HL-60 (cell line): ENCODE results near the gene TRIM54.

ENCODE experiments used
- GABPA ChIP-seq: IDR thresholded peaks from 2 replicates; pipeline ENCODE4 v1.6.1; 2012; ENCODE audit warnings: low read depth
- POLR2AphosphoS5 ChIP-seq: IDR thresholded peaks from 2 replicates; pipeline ENCODE4 v1.6.1; 2012; ENCODE audit warnings: low read depth
- SPI1 ChIP-seq: IDR thresholded peaks from 2 replicates; pipeline ENCODE4 v1.6.1; 2012; ENCODE audit warnings: low read depth, mild to moderate bottlenecking, borderline replicate concordance
- TF ChIP-seq, protein P1 (sequence below): IDR thresholded peaks from one replicate; pipeline ENCODE4 v1.5.1; 2011; ENCODE audit warnings: low read length, control low read depth, inconsistent platforms; ENCODE audit not compliant: insufficient read depth

DNA sequence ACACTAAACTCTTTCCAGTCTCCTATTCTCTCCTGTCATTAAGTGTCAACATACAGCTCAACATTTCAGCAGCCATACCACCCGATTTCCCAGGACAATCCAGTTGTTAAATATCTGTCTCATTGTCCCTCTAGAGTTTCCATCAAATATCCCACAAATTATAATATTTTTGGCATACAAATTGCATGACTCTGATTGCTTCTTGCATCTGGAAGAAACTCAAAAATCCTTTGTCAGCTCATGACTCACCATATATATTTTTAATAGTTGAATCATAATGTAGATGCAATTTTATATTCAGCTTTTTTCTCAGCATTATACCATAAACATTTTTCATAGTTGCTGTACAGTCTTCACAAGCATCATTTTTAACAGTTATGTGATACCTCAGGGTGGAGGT, 26.6 kb upstream of the TRIM54 start:
- TF ChIP-seq, protein P1, sequence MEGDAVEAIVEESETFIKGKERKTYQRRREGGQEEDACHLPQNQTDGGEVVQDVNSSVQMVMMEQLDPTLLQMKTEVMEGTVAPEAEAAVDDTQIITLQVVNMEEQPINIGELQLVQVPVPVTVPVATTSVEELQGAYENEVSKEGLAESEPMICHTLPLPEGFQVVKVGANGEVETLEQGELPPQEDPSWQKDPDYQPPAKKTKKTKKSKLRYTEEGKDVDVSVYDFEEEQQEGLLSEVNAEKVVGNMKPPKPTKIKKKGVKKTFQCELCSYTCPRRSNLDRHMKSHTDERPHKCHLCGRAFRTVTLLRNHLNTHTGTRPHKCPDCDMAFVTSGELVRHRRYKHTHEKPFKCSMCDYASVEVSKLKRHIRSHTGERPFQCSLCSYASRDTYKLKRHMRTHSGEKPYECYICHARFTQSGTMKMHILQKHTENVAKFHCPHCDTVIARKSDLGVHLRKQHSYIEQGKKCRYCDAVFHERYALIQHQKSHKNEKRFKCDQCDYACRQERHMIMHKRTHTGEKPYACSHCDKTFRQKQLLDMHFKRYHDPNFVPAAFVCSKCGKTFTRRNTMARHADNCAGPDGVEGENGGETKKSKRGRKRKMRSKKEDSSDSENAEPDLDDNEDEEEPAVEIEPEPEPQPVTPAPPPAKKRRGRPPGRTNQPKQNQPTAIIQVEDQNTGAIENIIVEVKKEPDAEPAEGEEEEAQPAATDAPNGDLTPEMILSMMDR: no peak
- TF ChIP-seq POLR2AphosphoS5 (no peak), GABPA (no peak), SPI1 (no peak)
